ENCODE measurements around the gene B4GALNT1. TPM values are rescaled to one million over a fixed set of nuclear protein-coding genes. Genes with fewer than 3 reads are reported as not detected.

Gene B4GALNT1
- total and polyA plus RNA-seq, 2 of the 13 experiments (the other 11 are each of a cell fraction or from before 2014, with no cell fraction given), result 4.5 to 5.4 TPM

- ChIA-PET CTCF (ENCODE audit: low intra/inter-chr PET ratio, low total read pairs) (no interaction called here), POLR2A (interaction anchor here (3.7 to 4.4 kb wide), 3 partner anchors 13 to 58 kb away, joined by 26 to 40 read pairs (median 35); partner anchors contain the start of genes DDIT3 and PIP4K2C)
- H3K9me3 ChIP-seq (ENCODE audit: low read length), result no peaks in the 10 kb centered on the region
- peaks cover 2 to 18% of the 10 kb centered on the region in 2 experiments; a peak in 3 of 5 replicates for H3K36me3 ChIP-seq (replicated peaks in 1 of 2; ENCODE audit: control insufficient read depth in 1 of 2, insufficient read depth in 2 of 2, low read length in 2 of 2)
- peaks cover 86% of the 10 kb centered on the region for H3K4me1 ChIP-seq (ENCODE audit: insufficient read depth, low read length)
- H3K79me2 ChIP-seq (ENCODE audit: insufficient read depth, low read length), result peaks cover 10% of the 10 kb centered on the region
- 96% methylated on average over 12 of the region's 12 CpGs for WGBS (ENCODE audit: low lambda C conversion rate)
- H4K20me1 ChIP-seq (ENCODE audit: insufficient read depth, low read length), result no peaks in the 10 kb centered on the region
- H3K27ac ChIP-seq (ENCODE audit: extremely low read length, insufficient read depth, low read length), result peak overlapping the region; percentile 99
- BruUV-seq (replicated peaks), result no TSS peak
- DNase-seq (ENCODE audit: low spot score) (no peak), FAIRE-seq (no peak), ATAC-seq (no peak)
- peak overlapping the region; percentile 90; the same call in 1 of the 2 replicates for H3K4me2 ChIP-seq (ENCODE audit: low read depth, low read length)
- intact Hi-C loops (cut with micrococcal nuclease; ENCODE audit: unreplicated experiment), result no loop called here
- no peak overlapping the region for H2AFZ ChIP-seq (ENCODE audit: low read length)
- TF ChIP-seq ZNF331 (CRISPR knock-in tag; IDR thresholded peaks at IDR 0.05), result no peak
- TF ChIP-seq, protein P1, sequence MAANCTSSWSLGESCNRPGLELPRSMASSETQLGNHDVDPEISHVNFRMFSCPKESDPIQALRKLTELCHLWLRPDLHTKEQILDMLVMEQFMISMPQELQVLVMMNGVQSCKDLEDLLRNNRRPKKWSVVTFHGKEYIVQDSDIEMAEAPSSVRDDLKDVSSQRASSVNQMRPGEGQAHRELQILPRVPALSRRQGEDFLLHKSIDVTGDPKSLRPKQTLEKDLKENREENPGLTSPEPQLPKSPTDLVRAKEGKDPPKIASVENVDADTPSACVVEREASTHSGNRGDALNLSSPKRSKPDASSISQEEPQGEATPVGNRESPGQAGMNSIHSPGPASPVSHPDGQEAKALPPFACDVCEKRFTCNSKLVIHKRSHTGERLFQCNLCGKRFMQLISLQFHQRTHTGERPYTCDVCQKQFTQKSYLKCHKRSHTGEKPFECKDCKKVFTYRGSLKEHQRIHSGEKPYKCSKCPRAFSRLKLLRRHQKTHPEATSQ (CRISPR knock-in tag; IDR thresholded peaks at IDR 0.05; ENCODE audit: borderline replicate concordance), result no peak
- TF ChIP-seq, protein P2, sequence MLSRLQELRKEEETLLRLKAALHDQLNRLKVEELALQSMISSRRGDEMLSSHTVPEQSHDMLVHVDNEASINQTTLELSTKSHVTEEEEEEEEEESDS (CRISPR knock-in tag; IDR thresholded peaks at IDR 0.05; ENCODE audit: borderline replicate concordance), result no peak
- TF ChIP-seq PHF8 (CRISPR knock-in tag; IDR thresholded peaks at IDR 0.05), result no peak
- TF ChIP-seq ZNF34 (CRISPR knock-in tag; IDR thresholded peaks at IDR 0.05; ENCODE audit: borderline replicate concordance), result no peak
- TF ChIP-seq PLSCR1 (CRISPR knock-in tag; IDR thresholded peaks at IDR 0.05; ENCODE audit: borderline replicate concordance), result no peak
- TF ChIP-seq KMT2A (CRISPR knock-in tag; IDR thresholded peaks at IDR 0.05), result no peak
- no peak for TF ChIP-seq ZNF766 (CRISPR knock-in tag; IDR thresholded peaks at IDR 0.05; ENCODE audit: borderline replicate concordance)
- TF ChIP-seq, protein P3, sequence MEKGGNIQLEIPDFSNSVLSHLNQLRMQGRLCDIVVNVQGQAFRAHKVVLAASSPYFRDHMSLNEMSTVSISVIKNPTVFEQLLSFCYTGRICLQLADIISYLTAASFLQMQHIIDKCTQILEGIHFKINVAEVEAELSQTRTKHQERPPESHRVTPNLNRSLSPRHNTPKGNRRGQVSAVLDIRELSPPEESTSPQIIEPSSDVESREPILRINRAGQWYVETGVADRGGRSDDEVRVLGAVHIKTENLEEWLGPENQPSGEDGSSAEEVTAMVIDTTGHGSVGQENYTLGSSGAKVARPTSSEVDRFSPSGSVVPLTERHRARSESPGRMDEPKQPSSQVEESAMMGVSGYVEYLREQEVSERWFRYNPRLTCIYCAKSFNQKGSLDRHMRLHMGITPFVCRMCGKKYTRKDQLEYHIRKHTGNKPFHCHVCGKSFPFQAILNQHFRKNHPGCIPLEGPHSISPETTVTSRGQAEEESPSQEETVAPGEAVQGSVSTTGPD (CRISPR knock-in tag; IDR thresholded peaks at IDR 0.05), result no peak
- TF ChIP-seq NFYC (CRISPR knock-in tag; IDR thresholded peaks at IDR 0.05), result no peak
- no peak for TF ChIP-seq ATF5 (CRISPR knock-in tag; IDR thresholded peaks at IDR 0.05; ENCODE audit: low read depth)
- TF ChIP-seq SMAD9 (CRISPR knock-in tag; IDR thresholded peaks at IDR 0.05), result no peak
- in situ Hi-C loops (cut with HindIII; ENCODE audit: extremely low pct_ligation_motif_present, low pct_unique_long_range_greater_than_20kb), result no loop called here
- H3K27me3 ChIP-seq (ENCODE audit: control insufficient read depth in 1 of 2, insufficient read depth in 2 of 2, low read length in 2 of 2), result no peaks in the 10 kb centered on the region
- H3K4me3 ChIP-seq (replicated peaks in 1 of 3; ENCODE audit: insufficient read depth in 1 of 3, low read depth in 2 of 3, low read length in 3 of 3), result no peak overlapping the region; a peak in 1 of 6 replicates
- 0 out of 2 replicates have a peak overlapping the region, but pooled peaks have one; percentile 72 for H3K9ac ChIP-seq (ENCODE audit: insufficient read depth, low read depth, low read length)
Measured at GRCh38 chr12:57577981-57578758, 54.8 kb downstream of the B4GALNT1 start.
